ENCODE measurements around the gene RNF220. TPM values are rescaled to one million over a fixed set of nuclear protein-coding genes. Genes with fewer than 3 reads are reported as not detected.

Gene RNF220
- polyA plus RNA-seq, 1 donor (not counting 4 experiments of a cell fraction or from before 2014, with no cell fraction given): 42.7 TPM

DNA sequence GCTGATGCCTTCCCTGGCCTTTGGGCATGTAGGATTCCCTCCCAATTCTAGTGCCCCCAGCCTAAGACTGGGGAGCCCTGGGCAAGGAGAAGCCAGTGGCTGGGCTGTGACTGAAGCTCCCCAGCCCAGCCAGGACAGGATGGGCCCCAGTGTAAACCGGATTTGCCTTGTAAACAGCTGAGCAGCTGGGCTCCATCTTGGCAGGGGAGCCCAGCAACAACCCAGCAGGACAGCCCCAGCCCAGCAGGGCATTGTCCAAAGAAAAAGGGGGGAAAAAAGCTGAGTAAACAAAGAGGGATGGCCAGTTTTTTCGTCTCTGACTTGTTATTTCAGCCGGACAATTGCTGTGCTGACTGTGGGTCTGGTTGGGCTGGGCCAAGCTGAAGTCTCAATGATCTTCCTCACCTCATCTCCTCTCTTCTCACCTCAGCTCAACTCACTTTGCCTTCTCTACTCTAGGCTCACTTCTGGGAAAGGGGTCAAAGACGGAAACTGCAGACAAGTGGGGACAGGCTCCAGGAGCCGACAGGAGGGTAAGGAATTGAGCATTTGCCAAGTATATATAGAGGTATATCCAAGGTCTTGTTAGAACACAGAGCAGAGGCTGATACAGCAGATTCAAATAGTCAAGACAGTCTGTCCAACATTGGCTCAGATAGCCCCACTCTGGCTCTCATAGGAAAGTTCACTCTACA, 171.5 kb downstream of the RNF220 start:
- no peak overlapping the region for H3K27ac ChIP-seq (ENCODE audit: control insufficient read depth, insufficient read depth, low read length)
- H2AFZ ChIP-seq (ENCODE audit: control insufficient read depth, low read length): no peak overlapping the region
- peak overlapping the region; percentile 34 for H3K4me2 ChIP-seq (ENCODE audit: control insufficient read depth, extremely low read depth, insufficient read depth, low read depth, low read length)
- H3K4me1 ChIP-seq (ENCODE audit: control insufficient read depth, extremely low read depth, insufficient read depth, low read length): peaks cover 9% of the 10 kb centered on the region
- FAIRE-seq (peak; percentile 67), DNase-seq (ENCODE audit: low read depth, low spot score) (no peak)
- no peak overlapping the region for H3K4me3 ChIP-seq (ENCODE audit: control insufficient read depth in 2 of 3, extremely low read depth in 1 of 3, insufficient read depth in 2 of 3, low read depth in 1 of 3, low read length in 3 of 3)
- H3K9me3 ChIP-seq (ENCODE audit: control insufficient read depth, low read depth, low read length): no peaks in the 10 kb centered on the region
- dilution Hi-C loops (cut with MboI; ENCODE audit: extremely low pct_ligation_motif_present, low sequenced_read_pairs): no loop called here
- H3K36me3 ChIP-seq (ENCODE audit: control insufficient read depth in 2 of 2, extremely low read depth in 1 of 2, insufficient read depth in 2 of 2, low read length in 2 of 2): no peaks in the 10 kb centered on the region
- TF ChIP-seq EZH2 (IDR thresholded peaks at IDR 0.05; ENCODE audit: low read length): no peak
- TF ChIP-seq, protein P1, sequence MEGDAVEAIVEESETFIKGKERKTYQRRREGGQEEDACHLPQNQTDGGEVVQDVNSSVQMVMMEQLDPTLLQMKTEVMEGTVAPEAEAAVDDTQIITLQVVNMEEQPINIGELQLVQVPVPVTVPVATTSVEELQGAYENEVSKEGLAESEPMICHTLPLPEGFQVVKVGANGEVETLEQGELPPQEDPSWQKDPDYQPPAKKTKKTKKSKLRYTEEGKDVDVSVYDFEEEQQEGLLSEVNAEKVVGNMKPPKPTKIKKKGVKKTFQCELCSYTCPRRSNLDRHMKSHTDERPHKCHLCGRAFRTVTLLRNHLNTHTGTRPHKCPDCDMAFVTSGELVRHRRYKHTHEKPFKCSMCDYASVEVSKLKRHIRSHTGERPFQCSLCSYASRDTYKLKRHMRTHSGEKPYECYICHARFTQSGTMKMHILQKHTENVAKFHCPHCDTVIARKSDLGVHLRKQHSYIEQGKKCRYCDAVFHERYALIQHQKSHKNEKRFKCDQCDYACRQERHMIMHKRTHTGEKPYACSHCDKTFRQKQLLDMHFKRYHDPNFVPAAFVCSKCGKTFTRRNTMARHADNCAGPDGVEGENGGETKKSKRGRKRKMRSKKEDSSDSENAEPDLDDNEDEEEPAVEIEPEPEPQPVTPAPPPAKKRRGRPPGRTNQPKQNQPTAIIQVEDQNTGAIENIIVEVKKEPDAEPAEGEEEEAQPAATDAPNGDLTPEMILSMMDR (optimal IDR thresholded peaks at IDR 0.05 in 1 of 3, IDR thresholded peaks at IDR 0.05 in 1 of 3, conservative IDR thresholded peaks at IDR 0.05 in 1 of 3; ENCODE audit: extremely low read depth in 1 of 3, insufficient read depth in 2 of 3, low read length in 3 of 3): no peak
- H4K20me1 ChIP-seq (ENCODE audit: control insufficient read depth, extremely low read depth, insufficient read depth, low read length): no peaks in the 10 kb centered on the region
- no peaks in the 10 kb centered on the region for H3K9me1 ChIP-seq (ENCODE audit: control insufficient read depth, extremely low read depth, insufficient read depth, low read length)
- no peaks in the 10 kb centered on the region for H3K27me3 ChIP-seq (ENCODE audit: control insufficient read depth, extremely low read depth, insufficient read depth, low read length)
- H3K79me2 ChIP-seq (ENCODE audit: control insufficient read depth, insufficient read depth, low read length): no peaks in the 10 kb centered on the region
- no peak overlapping the region for H3K9ac ChIP-seq (ENCODE audit: control insufficient read depth, extremely low read depth, insufficient read depth, low read length)

DNA sequence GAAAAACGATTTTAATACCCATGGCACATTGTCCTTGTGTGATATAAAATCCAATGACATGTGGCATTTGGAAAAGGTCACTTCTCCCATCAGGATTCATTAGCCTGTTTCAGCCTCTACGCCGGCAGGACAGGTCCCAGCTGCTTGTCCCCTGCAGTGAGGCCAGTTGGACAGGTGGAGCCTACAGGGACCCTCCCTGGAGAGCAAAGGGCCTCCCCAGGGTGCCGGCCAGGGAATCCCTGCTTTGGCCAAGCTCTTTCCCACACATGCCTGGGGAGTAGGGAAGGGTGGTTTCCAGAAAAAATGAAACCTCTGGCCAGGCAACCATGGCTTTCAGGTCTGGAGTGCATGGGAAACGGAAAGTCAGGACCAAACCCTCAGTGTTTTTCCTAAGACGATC, 176.2 kb downstream of the RNF220 start:
- Histone ChIP-seq H3K36me3 (ENCODE audit: control insufficient read depth in 2 of 2, extremely low read depth in 1 of 2, insufficient read depth in 2 of 2, low read length in 2 of 2) (no peaks in the 10 kb centered on the region), H2AFZ (ENCODE audit: control insufficient read depth, low read length) (no peak overlapping the region), H3K9me3 (ENCODE audit: control insufficient read depth, low read depth, low read length) (no peaks in the 10 kb centered on the region), H3K79me2 (ENCODE audit: control insufficient read depth, insufficient read depth, low read length) (no peaks in the 10 kb centered on the region), H3K9me1 (ENCODE audit: control insufficient read depth, extremely low read depth, insufficient read depth, low read length) (no peaks in the 10 kb centered on the region), H3K27me3 (ENCODE audit: control insufficient read depth, extremely low read depth, insufficient read depth, low read length) (peaks cover 15% of the 10 kb centered on the region), H3K4me3 (ENCODE audit: control insufficient read depth in 2 of 3, extremely low read depth in 1 of 3, insufficient read depth in 2 of 3, low read depth in 1 of 3, low read length in 3 of 3) (no peak overlapping the region), H3K9ac (ENCODE audit: control insufficient read depth, extremely low read depth, insufficient read depth, low read length) (no peak overlapping the region), H3K4me2 (ENCODE audit: control insufficient read depth, extremely low read depth, insufficient read depth, low read depth, low read length) (no peak overlapping the region), H3K27ac (ENCODE audit: control insufficient read depth, insufficient read depth, low read length) (no peak overlapping the region), H3K4me1 (ENCODE audit: control insufficient read depth, extremely low read depth, insufficient read depth, low read length) (peaks cover 9% of the 10 kb centered on the region), H4K20me1 (ENCODE audit: control insufficient read depth, extremely low read depth, insufficient read depth, low read length) (no peaks in the 10 kb centered on the region)
- DNase-seq (ENCODE audit: low read depth, low spot score) (no peak), FAIRE-seq (no peak)
- dilution Hi-C loops (cut with MboI; ENCODE audit: extremely low pct_ligation_motif_present, low sequenced_read_pairs): no loop called here
- TF ChIP-seq, protein P1 (optimal IDR thresholded peaks at IDR 0.05 in 1 of 3, IDR thresholded peaks at IDR 0.05 in 1 of 3, conservative IDR thresholded peaks at IDR 0.05 in 1 of 3; ENCODE audit: extremely low read depth in 1 of 3, insufficient read depth in 2 of 3, low read length in 3 of 3): no peak
- TF ChIP-seq EZH2 (IDR thresholded peaks at IDR 0.05; ENCODE audit: low read length): no peak
